Trophoblast cell (in vitro differentiated cells and primary cell): ENCODE data around the gene NLK.

Experiments
- DNase-seq, 2 donors: peaks; one replicate each; pipeline ENCODE4 v3.0.0-alpha.2; 2016
- H2AFZ ChIP-seq: 2 replicates; pipeline ENCODE4 v1.6.1; 2013; ENCODE audit warnings: low read length, moderate library complexity, mild to moderate bottlenecking; ENCODE audit not compliant: insufficient read depth, poor library complexity
- H2AK5ac ChIP-seq: 2 replicates; pipeline ENCODE4 v1.6.1; 2013; ENCODE audit warnings: mild to moderate bottlenecking, low read length
- H2BK120ac ChIP-seq: 2 replicates; pipeline ENCODE4 v1.6.1; 2013; ENCODE audit warnings: low read length, mild to moderate bottlenecking, moderate library complexity; ENCODE audit not compliant: insufficient read depth, poor library complexity
- H2BK12ac ChIP-seq: 2 replicates; pipeline ENCODE4 v1.6.1; 2013; ENCODE audit warnings: mild to moderate bottlenecking, low read length, moderate library complexity
- H2BK5ac ChIP-seq: 2 replicates; pipeline ENCODE4 v1.6.1; 2013; ENCODE audit warnings: low read length, low read depth, moderate library complexity, mild to moderate bottlenecking; ENCODE audit not compliant: poor library complexity
- H3K14ac ChIP-seq: 2 replicates; pipeline ENCODE4 v1.6.1; 2013; ENCODE audit warnings: mild to moderate bottlenecking, low read length
- H3K18ac ChIP-seq: 2 replicates; pipeline ENCODE4 v1.6.1; 2013; ENCODE audit warnings: mild to moderate bottlenecking, low read length
- H3K23ac ChIP-seq: 2 replicates; pipeline ENCODE4 v1.6.1; 2013; ENCODE audit warnings: low read length
- H3K27ac ChIP-seq: 2 replicates; pipeline ENCODE4 v1.5.1; 2013; ENCODE audit warnings: low read depth, mild to moderate bottlenecking, inconsistent platforms, low read length, moderate library complexity
- H3K27me3 ChIP-seq: 2 replicates; pipeline ENCODE4 v1.6.1; 2013; ENCODE audit warnings: inconsistent platforms, mild to moderate bottlenecking, low read length, moderate library complexity; ENCODE audit not compliant: insufficient read depth
- H3K36me3 ChIP-seq, 2 experiments: 1 replicate in 1 of 2; 2 replicates in 1 of 2; pipeline ENCODE4 v1.6.1; 2013; ENCODE audit warnings: low read length in 2 of 2, mild to moderate bottlenecking in 2 of 2, moderate library complexity in 1 of 2; ENCODE audit not compliant: insufficient read depth in 2 of 2, control insufficient read depth in 1 of 2
- H3K4ac ChIP-seq: 2 replicates; pipeline ENCODE4 v1.6.1; 2013; ENCODE audit warnings: low read depth, mild to moderate bottlenecking, low read length, moderate library complexity
- H3K4me1 ChIP-seq, 2 experiments: 1 replicate in 1 of 2; 2 replicates in 1 of 2; pipeline ENCODE4 v1.6.1; 2013; ENCODE audit warnings: low read length in 2 of 2, mild to moderate bottlenecking in 2 of 2, moderate library complexity in 1 of 2; ENCODE audit not compliant: insufficient read depth in 2 of 2, control insufficient read depth in 1 of 2
- H3K4me2 ChIP-seq: 2 replicates; pipeline ENCODE4 v1.6.1; 2013; ENCODE audit warnings: inconsistent platforms, mild to moderate bottlenecking, low read length, moderate library complexity
- H3K4me3 ChIP-seq: 2 replicates; pipeline ENCODE4 v1.5.1; 2013; ENCODE audit warnings: mild to moderate bottlenecking, low read depth, low read length, inconsistent platforms
- H3K79me1 ChIP-seq: one replicate; pipeline ENCODE4 v1.6.1; 2013; ENCODE audit warnings: low read length
- H3K79me2 ChIP-seq: 2 replicates; pipeline ENCODE4 v1.6.1; 2013; ENCODE audit warnings: low read length, mild to moderate bottlenecking; ENCODE audit not compliant: control insufficient read depth, insufficient read depth, poor library complexity
- H3K9ac ChIP-seq: 2 replicates; pipeline ENCODE4 v1.6.1; 2013; ENCODE audit warnings: mild to moderate bottlenecking, low read length
- H3K9me3 ChIP-seq: 2 replicates; pipeline ENCODE4 v1.6.1; 2013; ENCODE audit warnings: low read depth, mild to moderate bottlenecking, control low read depth, inconsistent platforms, low read length; ENCODE audit not compliant: insufficient read depth
- H4K12ac ChIP-seq: 2 replicates; pipeline ENCODE4 v1.6.1; 2013; ENCODE audit warnings: low read depth, mild to moderate bottlenecking, low read length, moderate library complexity
- H4K8ac ChIP-seq: 2 replicates; pipeline ENCODE4 v1.6.1; 2013; ENCODE audit warnings: low read depth, mild to moderate bottlenecking, low read length, moderate library complexity
- H4K91ac ChIP-seq: one replicate; pipeline ENCODE4 v1.6.1; 2013; ENCODE audit warnings: low read depth, mild to moderate bottlenecking, low read length, moderate library complexity
- WGBS: extraction: QIAGEN DNeasy Blood & Tissue Kit; methylation state at CpG from one replicate; pipeline ENCODE4 v1.1.7; 2013; ENCODE audit warnings: missing lambda C conversion rate; ENCODE audit not compliant: insufficient read length, insufficient coverage; ENCODE audit errors: extremely low coverage; 5-methylcytosine and 5-hydroxymethylcytosine counted together

The NLK gene

GRCh38 chr17:28225867-28226266 lies 183.4 kb downstream of the NLK start:
- Histone ChIP-seq H4K8ac (no peak overlapping the region), H4K12ac (no peak overlapping the region), H3K4me3 (no peak overlapping the region), H3K79me2 (peaks cover 5% of the 10 kb centered on the region), H2BK5ac (no peak overlapping the region), H3K4ac (no peak overlapping the region), H2BK120ac (no peak overlapping the region), H3K18ac (no peak overlapping the region), H3K14ac (no peak overlapping the region), H3K9ac (no peak overlapping the region), H3K4me2 (no peak overlapping the region), H2AFZ (no peak overlapping the region), H4K91ac (no peak overlapping the region), H3K4me1 (peaks cover 27 to 31% of the 10 kb centered on the region in 2 experiments), H2BK12ac (no peak overlapping the region), H3K36me3 (peaks cover 0 to 6% of the 10 kb centered on the region in 2 experiments), H3K27ac (no peak overlapping the region), H3K23ac (no peak overlapping the region), H3K9me3 (peaks cover 3% of the 10 kb centered on the region), H2AK5ac (peak overlapping the region; percentile 71), H3K79me1 (peaks cover 19% of the 10 kb centered on the region), H3K27me3 (no peaks in the 10 kb centered on the region)
- no CpG with 5 or more reads among the region's 1 CpG for WGBS
- DNase-seq = no peak

GRCh38 chr17:28226563-28227315 lies 184.3 kb downstream of the NLK start:
- no peak overlapping the region for H2BK5ac ChIP-seq
- H3K36me3 ChIP-seq = peaks cover 0 to 6% of the 10 kb centered on the region in 2 experiments
- no peak for DNase-seq
- H3K23ac ChIP-seq = no peak overlapping the region
- peaks cover 19% of the 10 kb centered on the region for H3K79me1 ChIP-seq
- H3K9me3 ChIP-seq = peaks cover 3% of the 10 kb centered on the region
- no CpG with 5 or more reads among the region's 28 CpGs for WGBS
- peak overlapping the region; percentile 46 for H2AFZ ChIP-seq
- peak overlapping the region; percentile 50 for H2BK12ac ChIP-seq
- H3K4me1 ChIP-seq = peaks cover 27 to 31% of the 10 kb centered on the region in 2 experiments
- H3K4me3 ChIP-seq = peak overlapping the region; percentile 69
- H3K27me3 ChIP-seq = no peaks in the 10 kb centered on the region
- no peak overlapping the region for H3K27ac ChIP-seq
- H3K14ac ChIP-seq = peak overlapping the region; percentile 13
- peak overlapping the region; percentile 45 for H4K91ac ChIP-seq
- H2BK120ac ChIP-seq = peak overlapping the region; percentile 2
- H3K79me2 ChIP-seq = peaks cover 5% of the 10 kb centered on the region
- H3K4ac ChIP-seq = peak overlapping the region; percentile 17
- H4K12ac ChIP-seq = peak overlapping the region; percentile 16
- H3K18ac ChIP-seq = peak overlapping the region; percentile 9
- peak overlapping the region; percentile 39 for H4K8ac ChIP-seq
- H3K4me2 ChIP-seq = peak overlapping the region; percentile 77
- peak overlapping the region; percentile 39 for H2AK5ac ChIP-seq
- no peak overlapping the region for H3K9ac ChIP-seq

- peak overlapping the region; percentile 29 for H2AK5ac ChIP-seq
- peak overlapping the region; percentile 50 for H2BK12ac ChIP-seq
- H3K27ac ChIP-seq = peak overlapping the region; percentile 7
- H3K9ac ChIP-seq = no peak overlapping the region
- peak overlapping the region; percentile 31 for H2BK5ac ChIP-seq
- peaks cover 1% of the 10 kb centered on the region for H3K9me3 ChIP-seq
- H3K4me1 ChIP-seq = peaks cover 27 to 31% of the 10 kb centered on the region in 2 experiments
- peaks cover 5% of the 10 kb centered on the region for H3K79me2 ChIP-seq
- DNase-seq = peak; percentile 88 to 89
- peak overlapping the region; percentile 55 for H3K18ac ChIP-seq
- H2BK120ac ChIP-seq = peak overlapping the region; percentile 55
- H3K4ac ChIP-seq = peak overlapping the region; percentile 3
- H3K23ac ChIP-seq = no peak overlapping the region
- H4K91ac ChIP-seq = peak overlapping the region; percentile 76
- H3K4me2 ChIP-seq = peak overlapping the region; percentile 77
- peak overlapping the region; percentile 63 for H4K8ac ChIP-seq
- no peaks in the 10 kb centered on the region for H3K27me3 ChIP-seq
- no CpG with 5 or more reads among the region's 66 CpGs for WGBS
- H3K79me1 ChIP-seq = peaks cover 19% of the 10 kb centered on the region
- H3K14ac ChIP-seq = peak overlapping the region; percentile 41
- H2AFZ ChIP-seq = peak overlapping the region; percentile 46
- peak overlapping the region; percentile 69 for H3K4me3 ChIP-seq
- peaks cover 0 to 3% of the 10 kb centered on the region in 2 experiments for H3K36me3 ChIP-seq
- H4K12ac ChIP-seq = peak overlapping the region; percentile 2
Measured at GRCh38 chr17:28227316-28228108, 185.0 kb downstream of the NLK start.

GRCh38 chr17:28228109-28228840 lies 185.8 kb downstream of the NLK start:
- Histone ChIP-seq H2BK120ac (peak overlapping the region; percentile 55), H3K79me1 (peaks cover 23% of the 10 kb centered on the region), H3K27ac (peak overlapping the region; percentile 7), H2BK12ac (peak overlapping the region; percentile 72), H4K91ac (peak overlapping the region; percentile 76), H3K4me1 (peaks cover 30 to 34% of the 10 kb centered on the region in 2 experiments), H3K79me2 (peaks cover 5% of the 10 kb centered on the region), H4K12ac (peak overlapping the region; percentile 17), H3K23ac (no peak overlapping the region), H3K9me3 (no peaks in the 10 kb centered on the region), H3K36me3 (no peaks in the 10 kb centered on the region), H3K4me3 (peak overlapping the region; percentile 69), H2AK5ac (peak overlapping the region; percentile 16), H3K27me3 (no peaks in the 10 kb centered on the region), H2BK5ac (peak overlapping the region; percentile 31), H3K9ac (no peak overlapping the region), H3K18ac (peak overlapping the region; percentile 55), H3K14ac (peak overlapping the region; percentile 41), H3K4ac (peak overlapping the region; percentile 9), H2AFZ (peak overlapping the region; percentile 9), H3K4me2 (peak overlapping the region; percentile 77), H4K8ac (peak overlapping the region; percentile 63)
- WGBS = no CpG with 5 or more reads among the region's 22 CpGs
- peak in 1 of 2 donors; percentile 21 for DNase-seq
